Activated CD8-positive, alpha-beta memory T cell treated with anti-CD3 and anti-CD28 coated beads, Interleukin-2, amount 50 U/mL, for 4 hours (primary cell): ENCODE results near the gene RPL18A.

Experiments
- DNase-seq: peaks from one replicate; pipeline ENCODE4 v3.0.0-alpha.2; 2020

RPL18A gene

GRCh38 chr19:17841810-17842662 is 17.7 kb upstream of the RPL18A start:
- DNase-seq, result peak; percentile 46

GRCh38 chr19:17842663-17843291 is 16.9 kb upstream of the RPL18A start:
- no peak for DNase-seq

GRCh38 chr19:17843292-17843827 is 16.4 kb upstream of the RPL18A start:
- no peak for DNase-seq

- DNase-seq, result no peak
These were observed 15.7 kb upstream of the RPL18A start for GRCh38 chr19:17843908-17844490.

- DNase-seq, result no peak
These were observed 13.6 kb upstream of the RPL18A start for GRCh38 chr19:17846146-17846545.

- DNase-seq, result peak; percentile 84
These were observed 12.0 kb upstream of the RPL18A start, which contains the start of gene JAK3 for GRCh38 chr19:17847538-17848366. TSS of gene JAK3 (minus strand) at chr19:17847982. CDS start at chr19:17844417, 3,565 bp downstream.

GRCh38 chr19:17848595-17849292 is 11.0 kb upstream of the RPL18A start:
- DNase-seq, result no peak

- DNase-seq, result no peak
These were observed 5.6 kb upstream of the RPL18A start for GRCh38 chr19:17854061-17854460.

GRCh38 chr19:17855280-17856152 is 4.2 kb upstream of the RPL18A start:
- DNase-seq, result peak; percentile 94

GRCh38 chr19:17860331-17860992 is 752 bp downstream of the RPL18A start:
- DNase-seq, result no peak

GRCh38 chr19:17860993-17861360 is 1.3 kb downstream of the RPL18A start:
- no peak for DNase-seq

GRCh38 chr19:17861542-17862402 is 2.1 kb downstream of the RPL18A start:
- no peak for DNase-seq

- no peak for DNase-seq
These were observed 3.2 kb downstream of the RPL18A start for GRCh38 chr19:17862711-17863519.

GRCh38 chr19:17863520-17864182 is 3.9 kb downstream of the RPL18A start:
- no peak for DNase-seq

- no peak for DNase-seq
These were observed 5.9 kb downstream of the RPL18A start for GRCh38 chr19:17865364-17866311.

GRCh38 chr19:17866312-17866963 is 6.7 kb downstream of the RPL18A start:
- no peak for DNase-seq
